GM23338 (cell line): ENCODE measurements around the gene BPIFA2. TPM values are rescaled to one million over a fixed set of nuclear protein-coding genes. Genes with fewer than 3 reads are reported as not detected.

Experiments
- ATAC-seq: fragments of 200-7000 bp; cut with Tn5 transposase; 3 replicates; pipeline ENCODE4 v1.9.1; 2020
- DNase-seq: peaks from one replicate; pipeline ENCODE4 v3.0.0-alpha.2; 2015; ENCODE audit warnings: low spot score
- H2AFZ ChIP-seq: fragments of 200-600 bp; sonication (generic); 2 replicates; pipeline ENCODE4 v1.8.0; 2016; ENCODE audit warnings: antibody characterized with exemption, mild to moderate bottlenecking, moderate library complexity
- H3F3A ChIP-seq: fragments of 200-600 bp; sonication (generic); replicated peaks from 2 replicates; pipeline ENCODE4 v1.8.0; 2017; ENCODE audit warnings: antibody characterized with exemption, mixed run types, low read depth
- H3K27ac ChIP-seq: fragments of 200-600 bp; sonication (generic); 2 replicates; pipeline ENCODE4 v1.6.1; 2016; ENCODE audit warnings: low read depth
- H3K27me3 ChIP-seq: fragments of 200-600 bp; sonication (generic); 2 replicates; pipeline ENCODE4 v1.8.0; 2016; ENCODE audit warnings: mild to moderate bottlenecking, mixed run types, moderate library complexity; ENCODE audit not compliant: insufficient read depth
- H3K36me3 ChIP-seq: fragments of 200-600 bp; sonication (generic); 2 replicates; pipeline ENCODE4 v1.8.0; 2016; ENCODE audit warnings: mild to moderate bottlenecking; ENCODE audit not compliant: insufficient read depth
- H3K4me1 ChIP-seq: fragments of 200-600 bp; sonication (generic); 2 replicates; pipeline ENCODE4 v1.8.0; 2016; ENCODE audit warnings: mild to moderate bottlenecking, moderate library complexity; ENCODE audit not compliant: insufficient read depth
- H3K4me2 ChIP-seq: fragments of 200-600 bp; sonication (generic); 2 replicates; pipeline ENCODE4 v1.7.1; 2017; ENCODE audit warnings: mixed run types
- H3K4me3 ChIP-seq: fragments of 200-600 bp; sonication (generic); 2 replicates; pipeline ENCODE4 v1.6.1; 2016; ENCODE audit warnings: mixed run types
- H3K79me2 ChIP-seq: fragments of 200-600 bp; sonication (generic); replicated peaks from 2 replicates; pipeline ENCODE4 v1.8.0; 2017; ENCODE audit warnings: mild to moderate bottlenecking; ENCODE audit not compliant: insufficient read depth
- H3K9me2 ChIP-seq: fragments of 200-600 bp; sonication (generic); 2 replicates; pipeline ENCODE4 v1.8.0; 2017; ENCODE audit not compliant: insufficient read depth
- H4K20me1 ChIP-seq: fragments of 200-600 bp; sonication (generic); replicated peaks from 2 replicates; pipeline ENCODE4 v1.8.0; 2017; ENCODE audit warnings: mild to moderate bottlenecking; ENCODE audit not compliant: insufficient read depth
- H3K27ac Mint-ChIP-seq: 2 replicates; pipeline ENCODE4 v1.8.0; 2020; ENCODE audit warnings: inconsistent platforms, mild to moderate bottlenecking, moderate library complexity, mixed read lengths
- H3K27me3 Mint-ChIP-seq: 3 replicates; pipeline ENCODE4 v1.8.0; 2022; ENCODE audit warnings: low read depth, mild to moderate bottlenecking, moderate library complexity, mixed read lengths, inconsistent platforms; ENCODE audit not compliant: insufficient read depth, poor library complexity
- H3K36me3 Mint-ChIP-seq: 3 replicates; pipeline ENCODE4 v1.8.0; 2021; ENCODE audit warnings: low read depth, mild to moderate bottlenecking, inconsistent platforms, moderate library complexity, mixed read lengths
- H3K4me1 Mint-ChIP-seq: 3 replicates; pipeline ENCODE4 v1.8.0; 2020; ENCODE audit warnings: mild to moderate bottlenecking, inconsistent platforms, mixed read lengths
- H3K4me3 Mint-ChIP-seq: 3 replicates; pipeline ENCODE4 v1.8.0; 2021; ENCODE audit warnings: moderate library complexity, mild to moderate bottlenecking, inconsistent platforms, mixed read lengths
- H3K9me3 Mint-ChIP-seq: 3 replicates; pipeline ENCODE4 v1.8.0; 2020; ENCODE audit warnings: moderate library complexity, mild to moderate bottlenecking, inconsistent platforms, mixed read lengths
- CREB1 ChIP-seq: fragments of 250-450 bp; sonication (Bioruptor Pico); IDR thresholded peaks from 2 replicates; pipeline ENCODE4 v1.5.0; 2020; ENCODE audit warnings: low read depth, mild to moderate bottlenecking, moderate library complexity
- EZH2 ChIP-seq: fragments of 200-600 bp; sonication (generic); IDR thresholded peaks from one replicate; pipeline ENCODE4 v1.8.0; 2017; ENCODE audit warnings: antibody characterized with exemption, mild to moderate bottlenecking, low read depth; ENCODE audit not compliant: unreplicated experiment
- EZH2phosphoT487 ChIP-seq: fragments of 200-600 bp; sonication (generic); IDR thresholded peaks from one replicate; pipeline ENCODE4 v1.8.1; 2018; ENCODE audit warnings: antibody characterized with exemption; ENCODE audit not compliant: unreplicated experiment
- JUNB ChIP-seq: IDR thresholded peaks from one replicate; pipeline ENCODE4 v1.6.1; 2016; ENCODE audit warnings: antibody characterized with exemption; ENCODE audit not compliant: unreplicated experiment
- NANOG ChIP-seq: IDR thresholded peaks from 2 replicates; pipeline ENCODE4 v1.6.1; 2016; ENCODE audit warnings: antibody characterized with exemption, borderline replicate concordance
- POLR2AphosphoS5 ChIP-seq: IDR thresholded peaks from 2 replicates; pipeline ENCODE4 v1.6.1; 2016; ENCODE audit warnings: antibody characterized with exemption, low read depth
- STAT1 ChIP-seq: IDR thresholded peaks from one replicate; pipeline ENCODE4 v1.6.1; 2016; ENCODE audit warnings: antibody characterized with exemption; ENCODE audit not compliant: unreplicated experiment
- ZNF114 ChIP-seq: fragments of 250-450 bp; sonication (Bioruptor Pico); IDR thresholded peaks from 2 replicates; pipeline ENCODE4 v1.5.0; 2020; ENCODE audit warnings: mild to moderate bottlenecking, moderate library complexity
- ZNF331 ChIP-seq: fragments of 250-450 bp; sonication (Bioruptor Pico); IDR thresholded peaks from 2 replicates; pipeline ENCODE4 v1.5.0; 2020; ENCODE audit warnings: low read depth, mild to moderate bottlenecking, moderate library complexity
- polyA plus RNA-seq: library from polyadenylated mRNA; unstranded; fragments of >200 nt; fragmentation: Nextera tagmentation; extraction: Ambion mirVana; gene quantifications from 2 replicates; pipeline ENCODE4 v1.2.1, GENCODE V29; 2016
- total RNA-seq: library from RNA; depleted of rRNA; stranded (reverse); fragments of >200 nt; shearing (Covaris generic); gene quantifications from 2 replicates; pipeline ENCODE4 v1.2.3, GENCODE V29; 2014
- TF ChIP-seq, protein P1 (sequence below): fragments of 250-450 bp; sonication (Bioruptor Pico); IDR thresholded peaks from 2 replicates; pipeline ENCODE4 v1.5.0; 2020; ENCODE audit warnings: mild to moderate bottlenecking, moderate library complexity
- TF ChIP-seq, protein P2 (sequence below): IDR thresholded peaks from one replicate; pipeline ENCODE4 v1.6.1; 2018; ENCODE audit warnings: antibody characterized with exemption; ENCODE audit not compliant: unreplicated experiment
- TF ChIP-seq, protein P3 (sequence below), 2 experiments: fragments of 200-600 bp in 1 of 2; sonication (generic) in 1 of 2; conservative IDR thresholded peaks; 2 replicates each; pipeline versions ENCODE4 v1.5.1 to v1.6.1; 2016 to 2017; ENCODE audit warnings: antibody characterized with exemption in 2 of 2, low read depth in 2 of 2, mild to moderate bottlenecking in 2 of 2, moderate library complexity in 1 of 2
- TF ChIP-seq, protein P4 (sequence below): IDR thresholded peaks from 2 replicates; pipeline ENCODE4 v1.6.1; 2016; ENCODE audit warnings: antibody characterized with exemption

The BPIFA2 gene
- total and polyA plus RNA-seq, 2 experiments from 2014 or later = not detected

DNA sequence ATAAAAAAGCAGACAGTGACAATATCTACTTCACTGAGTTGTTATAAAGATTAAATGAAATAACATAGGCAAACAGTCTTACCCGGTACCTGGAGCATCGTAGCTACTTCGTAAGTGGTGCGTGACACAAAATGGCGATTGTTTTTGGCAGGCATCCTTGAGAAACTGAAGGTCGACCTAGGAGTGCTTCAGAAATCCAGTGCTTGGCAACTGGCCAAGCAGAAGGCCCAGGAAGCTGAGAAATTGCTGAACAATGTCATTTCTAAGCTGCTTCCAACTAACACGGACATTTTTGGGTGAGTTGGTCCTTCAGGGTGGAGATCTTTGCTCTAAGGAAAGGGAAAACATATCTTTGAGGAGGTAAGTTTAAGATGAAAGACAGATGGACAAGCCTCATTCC, 4.8 kb downstream of the BPIFA2 start:
- H3K27ac ChIP-seq = no peak overlapping the region
- peaks cover 27% of the 10 kb centered on the region for H3K9me3 Mint-ChIP-seq
- H4K20me1 ChIP-seq = no peaks in the 10 kb centered on the region
- H3K4me3 ChIP-seq = no peak overlapping the region
- no peaks in the 10 kb centered on the region for H3F3A ChIP-seq
- peaks cover 2% of the 10 kb centered on the region for H3K27me3 Mint-ChIP-seq
- no peaks in the 10 kb centered on the region for H3K9me2 ChIP-seq
- H3K36me3 ChIP-seq = 0 out of 2 replicates have a peak, but pooled peaks cover 3% of the 10 kb centered on the region
- H3K4me3 Mint-ChIP-seq = no peak overlapping the region
- H3K4me1 ChIP-seq = no peaks in the 10 kb centered on the region
- no peaks in the 10 kb centered on the region for H3K27me3 ChIP-seq
- no peak overlapping the region for H2AFZ ChIP-seq
- peaks cover 1% of the 10 kb centered on the region for H3K4me1 Mint-ChIP-seq
- H3K27ac Mint-ChIP-seq = no peak overlapping the region
- ATAC-seq (no peak), DNase-seq (no peak)
- no peaks in the 10 kb centered on the region for H3K79me2 ChIP-seq
- no peak overlapping the region for H3K4me2 ChIP-seq
- TF ChIP-seq, protein P1, sequence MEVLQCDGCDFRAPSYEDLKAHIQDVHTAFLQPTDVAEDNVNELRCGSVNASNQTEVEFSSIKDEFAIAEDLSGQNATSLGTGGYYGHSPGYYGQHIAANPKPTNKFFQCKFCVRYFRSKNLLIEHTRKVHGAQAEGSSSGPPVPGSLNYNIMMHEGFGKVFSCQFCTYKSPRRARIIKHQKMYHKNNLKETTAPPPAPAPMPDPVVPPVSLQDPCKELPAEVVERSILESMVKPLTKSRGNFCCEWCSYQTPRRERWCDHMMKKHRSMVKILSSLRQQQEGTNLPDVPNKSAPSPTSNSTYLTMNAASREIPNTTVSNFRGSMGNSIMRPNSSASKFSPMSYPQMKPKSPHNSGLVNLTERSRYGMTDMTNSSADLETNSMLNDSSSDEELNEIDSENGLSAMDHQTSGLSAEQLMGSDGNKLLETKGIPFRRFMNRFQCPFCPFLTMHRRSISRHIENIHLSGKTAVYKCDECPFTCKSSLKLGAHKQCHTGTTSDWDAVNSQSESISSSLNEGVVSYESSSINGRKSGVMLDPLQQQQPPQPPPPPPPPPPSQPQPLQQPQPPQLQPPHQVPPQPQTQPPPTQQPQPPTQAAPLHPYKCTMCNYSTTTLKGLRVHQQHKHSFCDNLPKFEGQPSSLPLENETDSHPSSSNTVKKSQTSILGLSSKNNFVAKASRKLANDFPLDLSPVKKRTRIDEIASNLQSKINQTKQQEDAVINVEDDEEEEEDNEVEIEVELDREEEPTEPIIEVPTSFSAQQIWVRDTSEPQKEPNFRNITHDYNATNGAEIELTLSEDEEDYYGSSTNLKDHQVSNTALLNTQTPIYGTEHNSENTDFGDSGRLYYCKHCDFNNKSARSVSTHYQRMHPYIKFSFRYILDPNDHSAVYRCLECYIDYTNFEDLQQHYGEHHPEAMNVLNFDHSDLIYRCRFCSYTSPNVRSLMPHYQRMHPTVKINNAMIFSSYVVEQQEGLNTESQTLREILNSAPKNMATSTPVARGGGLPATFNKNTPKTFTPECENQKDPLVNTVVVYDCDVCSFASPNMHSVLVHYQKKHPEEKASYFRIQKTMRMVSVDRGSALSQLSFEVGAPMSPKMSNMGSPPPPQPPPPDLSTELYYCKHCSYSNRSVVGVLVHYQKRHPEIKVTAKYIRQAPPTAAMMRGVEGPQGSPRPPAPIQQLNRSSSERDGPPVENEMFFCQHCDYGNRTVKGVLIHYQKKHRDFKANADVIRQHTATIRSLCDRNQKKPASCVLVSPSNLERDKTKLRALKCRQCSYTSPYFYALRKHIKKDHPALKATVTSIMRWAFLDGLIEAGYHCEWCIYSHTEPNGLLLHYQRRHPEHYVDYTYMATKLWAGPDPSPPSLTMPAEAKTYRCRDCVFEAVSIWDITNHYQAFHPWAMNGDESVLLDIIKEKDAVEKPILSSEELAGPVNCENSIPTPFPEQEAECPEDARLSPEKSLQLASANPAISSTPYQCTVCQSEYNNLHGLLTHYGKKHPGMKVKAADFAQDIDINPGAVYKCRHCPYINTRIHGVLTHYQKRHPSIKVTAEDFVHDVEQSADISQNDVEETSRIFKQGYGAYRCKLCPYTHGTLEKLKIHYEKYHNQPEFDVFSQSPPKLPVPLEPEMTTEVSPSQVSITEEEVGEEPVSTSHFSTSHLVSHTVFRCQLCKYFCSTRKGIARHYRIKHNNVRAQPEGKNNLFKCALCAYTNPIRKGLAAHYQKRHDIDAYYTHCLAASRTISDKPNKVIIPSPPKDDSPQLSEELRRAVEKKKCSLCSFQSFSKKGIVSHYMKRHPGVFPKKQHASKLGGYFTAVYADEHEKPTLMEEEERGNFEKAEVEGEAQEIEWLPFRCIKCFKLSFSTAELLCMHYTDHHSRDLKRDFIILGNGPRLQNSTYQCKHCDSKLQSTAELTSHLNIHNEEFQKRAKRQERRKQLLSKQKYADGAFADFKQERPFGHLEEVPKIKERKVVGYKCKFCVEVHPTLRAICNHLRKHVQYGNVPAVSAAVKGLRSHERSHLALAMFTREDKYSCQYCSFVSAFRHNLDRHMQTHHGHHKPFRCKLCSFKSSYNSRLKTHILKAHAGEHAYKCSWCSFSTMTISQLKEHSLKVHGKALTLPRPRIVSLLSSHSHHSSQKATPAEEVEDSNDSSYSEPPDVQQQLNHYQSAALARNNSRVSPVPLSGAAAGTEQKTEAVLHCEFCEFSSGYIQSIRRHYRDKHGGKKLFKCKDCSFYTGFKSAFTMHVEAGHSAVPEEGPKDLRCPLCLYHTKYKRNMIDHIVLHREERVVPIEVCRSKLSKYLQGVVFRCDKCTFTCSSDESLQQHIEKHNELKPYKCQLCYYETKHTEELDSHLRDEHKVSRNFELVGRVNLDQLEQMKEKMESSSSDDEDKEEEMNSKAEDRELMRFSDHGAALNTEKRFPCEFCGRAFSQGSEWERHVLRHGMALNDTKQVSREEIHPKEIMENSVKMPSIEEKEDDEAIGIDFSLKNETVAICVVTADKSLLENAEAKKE (CRISPR knock-in tag) = no peak
- no peak for TF ChIP-seq ZNF331 (CRISPR knock-in tag)
- TF ChIP-seq, protein P2, sequence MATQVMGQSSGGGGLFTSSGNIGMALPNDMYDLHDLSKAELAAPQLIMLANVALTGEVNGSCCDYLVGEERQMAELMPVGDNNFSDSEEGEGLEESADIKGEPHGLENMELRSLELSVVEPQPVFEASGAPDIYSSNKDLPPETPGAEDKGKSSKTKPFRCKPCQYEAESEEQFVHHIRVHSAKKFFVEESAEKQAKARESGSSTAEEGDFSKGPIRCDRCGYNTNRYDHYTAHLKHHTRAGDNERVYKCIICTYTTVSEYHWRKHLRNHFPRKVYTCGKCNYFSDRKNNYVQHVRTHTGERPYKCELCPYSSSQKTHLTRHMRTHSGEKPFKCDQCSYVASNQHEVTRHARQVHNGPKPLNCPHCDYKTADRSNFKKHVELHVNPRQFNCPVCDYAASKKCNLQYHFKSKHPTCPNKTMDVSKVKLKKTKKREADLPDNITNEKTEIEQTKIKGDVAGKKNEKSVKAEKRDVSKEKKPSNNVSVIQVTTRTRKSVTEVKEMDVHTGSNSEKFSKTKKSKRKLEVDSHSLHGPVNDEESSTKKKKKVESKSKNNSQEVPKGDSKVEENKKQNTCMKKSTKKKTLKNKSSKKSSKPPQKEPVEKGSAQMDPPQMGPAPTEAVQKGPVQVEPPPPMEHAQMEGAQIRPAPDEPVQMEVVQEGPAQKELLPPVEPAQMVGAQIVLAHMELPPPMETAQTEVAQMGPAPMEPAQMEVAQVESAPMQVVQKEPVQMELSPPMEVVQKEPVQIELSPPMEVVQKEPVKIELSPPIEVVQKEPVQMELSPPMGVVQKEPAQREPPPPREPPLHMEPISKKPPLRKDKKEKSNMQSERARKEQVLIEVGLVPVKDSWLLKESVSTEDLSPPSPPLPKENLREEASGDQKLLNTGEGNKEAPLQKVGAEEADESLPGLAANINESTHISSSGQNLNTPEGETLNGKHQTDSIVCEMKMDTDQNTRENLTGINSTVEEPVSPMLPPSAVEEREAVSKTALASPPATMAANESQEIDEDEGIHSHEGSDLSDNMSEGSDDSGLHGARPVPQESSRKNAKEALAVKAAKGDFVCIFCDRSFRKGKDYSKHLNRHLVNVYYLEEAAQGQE = no peak
- no peak for TF ChIP-seq POLR2AphosphoS5
- TF ChIP-seq NANOG = no peak
- TF ChIP-seq EZH2 = no peak
- TF ChIP-seq, protein P3, sequence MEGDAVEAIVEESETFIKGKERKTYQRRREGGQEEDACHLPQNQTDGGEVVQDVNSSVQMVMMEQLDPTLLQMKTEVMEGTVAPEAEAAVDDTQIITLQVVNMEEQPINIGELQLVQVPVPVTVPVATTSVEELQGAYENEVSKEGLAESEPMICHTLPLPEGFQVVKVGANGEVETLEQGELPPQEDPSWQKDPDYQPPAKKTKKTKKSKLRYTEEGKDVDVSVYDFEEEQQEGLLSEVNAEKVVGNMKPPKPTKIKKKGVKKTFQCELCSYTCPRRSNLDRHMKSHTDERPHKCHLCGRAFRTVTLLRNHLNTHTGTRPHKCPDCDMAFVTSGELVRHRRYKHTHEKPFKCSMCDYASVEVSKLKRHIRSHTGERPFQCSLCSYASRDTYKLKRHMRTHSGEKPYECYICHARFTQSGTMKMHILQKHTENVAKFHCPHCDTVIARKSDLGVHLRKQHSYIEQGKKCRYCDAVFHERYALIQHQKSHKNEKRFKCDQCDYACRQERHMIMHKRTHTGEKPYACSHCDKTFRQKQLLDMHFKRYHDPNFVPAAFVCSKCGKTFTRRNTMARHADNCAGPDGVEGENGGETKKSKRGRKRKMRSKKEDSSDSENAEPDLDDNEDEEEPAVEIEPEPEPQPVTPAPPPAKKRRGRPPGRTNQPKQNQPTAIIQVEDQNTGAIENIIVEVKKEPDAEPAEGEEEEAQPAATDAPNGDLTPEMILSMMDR (conservative IDR thresholded peaks at IDR 0.05; ENCODE audit: low read depth in 2 of 2) = no peak
- no peak for TF ChIP-seq CREB1
- TF ChIP-seq, protein P4, sequence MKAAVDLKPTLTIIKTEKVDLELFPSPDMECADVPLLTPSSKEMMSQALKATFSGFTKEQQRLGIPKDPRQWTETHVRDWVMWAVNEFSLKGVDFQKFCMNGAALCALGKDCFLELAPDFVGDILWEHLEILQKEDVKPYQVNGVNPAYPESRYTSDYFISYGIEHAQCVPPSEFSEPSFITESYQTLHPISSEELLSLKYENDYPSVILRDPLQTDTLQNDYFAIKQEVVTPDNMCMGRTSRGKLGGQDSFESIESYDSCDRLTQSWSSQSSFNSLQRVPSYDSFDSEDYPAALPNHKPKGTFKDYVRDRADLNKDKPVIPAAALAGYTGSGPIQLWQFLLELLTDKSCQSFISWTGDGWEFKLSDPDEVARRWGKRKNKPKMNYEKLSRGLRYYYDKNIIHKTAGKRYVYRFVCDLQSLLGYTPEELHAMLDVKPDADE = no peak
- no peak for TF ChIP-seq JUNB
- TF ChIP-seq STAT1 = no peak
- no peak for TF ChIP-seq EZH2phosphoT487
- no peak for TF ChIP-seq ZNF114
- peaks cover 7% of the 10 kb centered on the region; the same call in 2 of the 3 replicates for H3K36me3 Mint-ChIP-seq
